Trophoblast cell (in vitro differentiated cells and primary cell): ENCODE data around the gene NEDD8.

Source experiments
- DNase-seq, 2 donors: peaks; one replicate each; pipeline ENCODE4 v3.0.0-alpha.2; 2016
- H2AFZ ChIP-seq: 2 replicates; pipeline ENCODE4 v1.6.1; 2013; ENCODE audit warnings: low read length, moderate library complexity, mild to moderate bottlenecking; ENCODE audit not compliant: insufficient read depth, poor library complexity
- H2AK5ac ChIP-seq: 2 replicates; pipeline ENCODE4 v1.6.1; 2013; ENCODE audit warnings: mild to moderate bottlenecking, low read length
- H2BK120ac ChIP-seq: 2 replicates; pipeline ENCODE4 v1.6.1; 2013; ENCODE audit warnings: low read length, mild to moderate bottlenecking, moderate library complexity; ENCODE audit not compliant: insufficient read depth, poor library complexity
- H2BK12ac ChIP-seq: 2 replicates; pipeline ENCODE4 v1.6.1; 2013; ENCODE audit warnings: mild to moderate bottlenecking, low read length, moderate library complexity
- H2BK5ac ChIP-seq: 2 replicates; pipeline ENCODE4 v1.6.1; 2013; ENCODE audit warnings: low read length, low read depth, moderate library complexity, mild to moderate bottlenecking; ENCODE audit not compliant: poor library complexity
- H3K14ac ChIP-seq: 2 replicates; pipeline ENCODE4 v1.6.1; 2013; ENCODE audit warnings: mild to moderate bottlenecking, low read length
- H3K18ac ChIP-seq: 2 replicates; pipeline ENCODE4 v1.6.1; 2013; ENCODE audit warnings: mild to moderate bottlenecking, low read length
- H3K23ac ChIP-seq: 2 replicates; pipeline ENCODE4 v1.6.1; 2013; ENCODE audit warnings: low read length
- H3K27ac ChIP-seq: 2 replicates; pipeline ENCODE4 v1.5.1; 2013; ENCODE audit warnings: low read depth, mild to moderate bottlenecking, inconsistent platforms, low read length, moderate library complexity
- H3K27me3 ChIP-seq: 2 replicates; pipeline ENCODE4 v1.6.1; 2013; ENCODE audit warnings: inconsistent platforms, mild to moderate bottlenecking, low read length, moderate library complexity; ENCODE audit not compliant: insufficient read depth
- H3K36me3 ChIP-seq, 2 experiments: 1 replicate in 1 of 2; 2 replicates in 1 of 2; pipeline ENCODE4 v1.6.1; 2013; ENCODE audit warnings: low read length in 2 of 2, mild to moderate bottlenecking in 2 of 2, moderate library complexity in 1 of 2; ENCODE audit not compliant: insufficient read depth in 2 of 2, control insufficient read depth in 1 of 2
- H3K4ac ChIP-seq: 2 replicates; pipeline ENCODE4 v1.6.1; 2013; ENCODE audit warnings: low read depth, mild to moderate bottlenecking, low read length, moderate library complexity
- H3K4me1 ChIP-seq, 2 experiments: 1 replicate in 1 of 2; 2 replicates in 1 of 2; pipeline ENCODE4 v1.6.1; 2013; ENCODE audit warnings: low read length in 2 of 2, mild to moderate bottlenecking in 2 of 2, moderate library complexity in 1 of 2; ENCODE audit not compliant: insufficient read depth in 2 of 2, control insufficient read depth in 1 of 2
- H3K4me2 ChIP-seq: 2 replicates; pipeline ENCODE4 v1.6.1; 2013; ENCODE audit warnings: inconsistent platforms, mild to moderate bottlenecking, low read length, moderate library complexity
- H3K4me3 ChIP-seq: 2 replicates; pipeline ENCODE4 v1.5.1; 2013; ENCODE audit warnings: mild to moderate bottlenecking, low read depth, low read length, inconsistent platforms
- H3K79me1 ChIP-seq: one replicate; pipeline ENCODE4 v1.6.1; 2013; ENCODE audit warnings: low read length
- H3K79me2 ChIP-seq: 2 replicates; pipeline ENCODE4 v1.6.1; 2013; ENCODE audit warnings: low read length, mild to moderate bottlenecking; ENCODE audit not compliant: control insufficient read depth, insufficient read depth, poor library complexity
- H3K9ac ChIP-seq: 2 replicates; pipeline ENCODE4 v1.6.1; 2013; ENCODE audit warnings: mild to moderate bottlenecking, low read length
- H3K9me3 ChIP-seq: 2 replicates; pipeline ENCODE4 v1.6.1; 2013; ENCODE audit warnings: low read depth, mild to moderate bottlenecking, control low read depth, inconsistent platforms, low read length; ENCODE audit not compliant: insufficient read depth
- H4K12ac ChIP-seq: 2 replicates; pipeline ENCODE4 v1.6.1; 2013; ENCODE audit warnings: low read depth, mild to moderate bottlenecking, low read length, moderate library complexity
- H4K8ac ChIP-seq: 2 replicates; pipeline ENCODE4 v1.6.1; 2013; ENCODE audit warnings: low read depth, mild to moderate bottlenecking, low read length, moderate library complexity
- H4K91ac ChIP-seq: one replicate; pipeline ENCODE4 v1.6.1; 2013; ENCODE audit warnings: low read depth, mild to moderate bottlenecking, low read length, moderate library complexity
- WGBS: extraction: QIAGEN DNeasy Blood & Tissue Kit; methylation state at CpG from one replicate; pipeline ENCODE4 v1.1.7; 2013; ENCODE audit warnings: missing lambda C conversion rate; ENCODE audit not compliant: insufficient read length, insufficient coverage; ENCODE audit errors: extremely low coverage; 5-methylcytosine and 5-hydroxymethylcytosine counted together

The NEDD8 gene

DNA sequence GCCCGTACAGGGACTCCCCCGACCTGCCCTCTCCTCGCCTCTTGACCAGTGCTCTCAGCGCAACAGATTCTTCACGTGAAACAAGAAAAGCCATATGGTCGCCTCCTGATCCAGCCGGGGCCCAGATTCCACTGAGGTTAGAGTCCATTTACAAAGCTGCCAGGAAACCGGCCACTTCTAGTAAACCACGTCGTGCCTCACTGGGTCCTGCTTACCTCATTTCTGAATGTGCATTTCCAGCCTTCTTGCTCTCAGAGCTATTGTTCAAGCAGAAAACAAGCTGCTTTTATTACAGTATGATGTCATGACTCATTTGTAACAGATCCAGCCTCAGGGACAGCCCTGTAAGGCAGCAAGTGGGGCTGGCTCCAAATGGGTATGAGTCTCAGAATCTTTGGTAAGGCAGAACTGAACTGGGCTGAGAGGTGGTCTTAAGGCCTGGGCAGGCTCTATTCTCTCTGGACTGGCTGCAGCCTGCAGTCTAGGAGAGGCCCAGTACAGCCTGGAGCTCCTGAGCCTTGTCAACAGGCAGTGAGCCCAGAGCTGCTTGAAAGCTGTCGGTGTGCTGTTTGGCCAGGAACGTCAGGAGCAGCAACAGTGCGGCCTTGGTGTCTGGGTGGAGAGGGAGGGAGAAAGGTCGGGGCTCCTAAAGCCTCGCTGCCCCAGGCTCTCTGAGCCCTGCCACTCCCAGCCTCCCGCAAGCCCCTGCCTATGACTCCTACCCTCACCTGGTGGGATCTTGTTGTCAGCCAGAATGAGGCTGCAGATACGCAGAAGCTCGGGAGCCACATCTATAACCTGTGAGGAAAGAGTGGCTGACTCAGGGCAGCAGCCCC is 52.0 kb downstream of the NEDD8 start:
- H3K9me3 ChIP-seq, result no peaks in the 10 kb centered on the region
- no peaks in the 10 kb centered on the region for H3K27me3 ChIP-seq
- no peak overlapping the region for H4K12ac ChIP-seq
- H3K4me2 ChIP-seq, result no peak overlapping the region
- H2BK12ac ChIP-seq, result no peak overlapping the region
- H3K4me3 ChIP-seq, result no peak overlapping the region
- H3K9ac ChIP-seq, result no peak overlapping the region
- no peak overlapping the region for H3K23ac ChIP-seq
- no peak overlapping the region for H3K27ac ChIP-seq
- no peak overlapping the region for H3K18ac ChIP-seq
- DNase-seq, result no peak
- no peak overlapping the region for H4K91ac ChIP-seq
- H2BK5ac ChIP-seq, result no peak overlapping the region
- H3K79me1 ChIP-seq, result no peaks in the 10 kb centered on the region
- H3K79me2 ChIP-seq, result no peaks in the 10 kb centered on the region
- no peaks in the 10 kb centered on the region for H3K4me1 ChIP-seq
- no peak overlapping the region for H2BK120ac ChIP-seq
- H3K4ac ChIP-seq, result no peak overlapping the region
- H2AK5ac ChIP-seq, result no peak overlapping the region
- peaks cover 79 to 84% of the 10 kb centered on the region in 2 experiments for H3K36me3 ChIP-seq
- no peak overlapping the region for H4K8ac ChIP-seq
- no peak overlapping the region for H3K14ac ChIP-seq
- whole genome bisulfite sequencing, result no CpG with 5 or more reads among the region's 18 CpGs
- H2AFZ ChIP-seq, result no peak overlapping the region

GRCh38 chr14:24179294-24179960 is 52.7 kb downstream of the NEDD8 start:
- Histone ChIP-seq H4K91ac (no peak overlapping the region), H2BK120ac (no peak overlapping the region), H4K8ac (no peak overlapping the region), H3K4me2 (no peak overlapping the region), H3K14ac (no peak overlapping the region), H3K27me3 (no peaks in the 10 kb centered on the region), H3K4me1 (no peaks in the 10 kb centered on the region), H3K9ac (no peak overlapping the region), H3K36me3 (peaks cover 71 to 77% of the 10 kb centered on the region in 2 experiments), H3K79me2 (no peaks in the 10 kb centered on the region), H3K79me1 (no peaks in the 10 kb centered on the region), H3K23ac (no peak overlapping the region), H3K27ac (no peak overlapping the region), H4K12ac (no peak overlapping the region), H2BK12ac (no peak overlapping the region), H3K9me3 (no peaks in the 10 kb centered on the region), H2BK5ac (no peak overlapping the region), H3K18ac (no peak overlapping the region), H2AK5ac (no peak overlapping the region), H2AFZ (no peak overlapping the region), H3K4ac (no peak overlapping the region), H3K4me3 (no peak overlapping the region)
- no peak for DNase-seq
- no CpG with 5 or more reads among the region's 14 CpGs for WGBS

GRCh38 chr14:24178399-24179178 is 53.6 kb downstream of the NEDD8 start:
- Histone ChIP-seq H2BK12ac (no peak overlapping the region), H2BK5ac (no peak overlapping the region), H3K9ac (no peak overlapping the region), H3K4me1 (no peaks in the 10 kb centered on the region), H3K27me3 (no peaks in the 10 kb centered on the region), H3K27ac (no peak overlapping the region), H3K4ac (no peak overlapping the region), H4K91ac (no peak overlapping the region), H3K4me2 (no peak overlapping the region), H3K18ac (no peak overlapping the region), H3K79me2 (no peaks in the 10 kb centered on the region), H2BK120ac (no peak overlapping the region), H4K12ac (no peak overlapping the region), H4K8ac (no peak overlapping the region), H3K79me1 (no peaks in the 10 kb centered on the region), H3K4me3 (no peak overlapping the region), H2AFZ (no peak overlapping the region), H2AK5ac (no peak overlapping the region), H3K14ac (no peak overlapping the region), H3K9me3 (no peaks in the 10 kb centered on the region), H3K23ac (no peak overlapping the region), H3K36me3 (peaks cover 65 to 70% of the 10 kb centered on the region in 2 experiments)
- no CpG with 5 or more reads among the region's 12 CpGs for WGBS
- no peak for DNase-seq

- peaks cover 58 to 67% of the 10 kb centered on the region in 2 experiments for H3K36me3 ChIP-seq
- H2BK5ac ChIP-seq, result no peak overlapping the region
- no peak overlapping the region for H3K4me2 ChIP-seq
- H2BK12ac ChIP-seq, result no peak overlapping the region
- no peak overlapping the region for H2AK5ac ChIP-seq
- no CpG with 5 or more reads among the region's 14 CpGs for WGBS
- H3K27me3 ChIP-seq, result no peaks in the 10 kb centered on the region
- H3K79me1 ChIP-seq, result no peaks in the 10 kb centered on the region
- H3K4me1 ChIP-seq, result no peaks in the 10 kb centered on the region
- no peak overlapping the region for H4K12ac ChIP-seq
- H3K4ac ChIP-seq, result no peak overlapping the region
- no peaks in the 10 kb centered on the region for H3K79me2 ChIP-seq
- no peak overlapping the region for H4K8ac ChIP-seq
- no peak overlapping the region for H2AFZ ChIP-seq
- H4K91ac ChIP-seq, result no peak overlapping the region
- no peaks in the 10 kb centered on the region for H3K9me3 ChIP-seq
- no peak overlapping the region for H3K27ac ChIP-seq
- no peak overlapping the region for H3K18ac ChIP-seq
- no peak overlapping the region for H3K23ac ChIP-seq
- no peak overlapping the region for H3K9ac ChIP-seq
- no peak overlapping the region for H3K14ac ChIP-seq
- no peak for DNase-seq
- no peak overlapping the region for H2BK120ac ChIP-seq
- no peak overlapping the region for H3K4me3 ChIP-seq
Measured at GRCh38 chr14:24177891-24178290, 54.3 kb downstream of the NEDD8 start.
